Activated naive CD4-positive, alpha-beta T cell treated with anti-CD3 and anti-CD28 coated beads, Interleukin-2, amount 50 U/mL, for 72 hours (primary cell): ENCODE results near the gene CDH13. TPM values are rescaled to one million over a fixed set of nuclear protein-coding genes. Genes with fewer than 3 reads are reported as not detected.
A peak's percentile ranks its signal among the peaks of the same experiment; 100 is the strongest.

Experiments used
- ATAC-seq, 2 donors: fragments of 150-1000 bp; cut with Tn5 transposase; 2 replicates each; pipeline ENCODE4 v1.10.0; 2021; ENCODE audit warnings: mild to moderate bottlenecking in 2 of 2, moderate library complexity in 2 of 2
- DNase-seq, 2 donors: peaks; one replicate each; pipeline ENCODE4 v3.0.0; 2021 to 2022; ENCODE audit warnings: low spot score in 2 of 2
- H3K27ac Mint-ChIP-seq, 2 donors: one replicate each; pipeline ENCODE4 v1.8.0; 2022; ENCODE audit warnings: mild to moderate bottlenecking in 2 of 2, mixed read lengths in 2 of 2
- H3K36me3 Mint-ChIP-seq, 2 donors: one replicate each; pipeline ENCODE4 v1.8.0; 2022; ENCODE audit warnings: mixed read lengths in 2 of 2
- H3K9me3 Mint-ChIP-seq, 2 donors: one replicate each; pipeline ENCODE4 v1.8.0; 2022; ENCODE audit warnings: mixed read lengths in 2 of 2
- total RNA-seq, 2 donors: library from RNA; stranded (reverse); gene quantifications; one replicate each; pipeline ENCODE4 v1.2.3, GENCODE V29; 2022

CDH13 gene
- total RNA-seq, 2 donors from 2014 or later: not detected

DNA sequence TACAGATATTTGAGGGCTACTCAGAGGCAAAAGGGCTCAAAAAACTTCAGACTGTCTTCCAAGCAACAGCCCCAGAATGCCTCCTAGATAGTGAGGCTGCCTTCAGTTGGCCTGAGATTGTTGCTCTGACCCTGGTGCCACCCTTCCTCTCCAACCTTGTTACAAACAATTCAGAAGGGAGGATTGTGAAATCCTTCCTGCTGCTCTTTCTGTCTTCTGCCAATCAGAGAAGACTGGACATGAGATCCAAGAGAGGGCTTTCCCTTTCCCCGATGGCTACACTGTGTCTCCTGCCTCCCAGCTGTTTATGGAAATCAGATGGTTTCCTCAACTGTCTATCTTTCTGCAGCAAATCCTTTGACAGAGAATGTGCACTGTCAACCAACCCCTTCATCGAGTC lies 419.9 kb downstream of the CDH13 start:
- DNase-seq (no peak), ATAC-seq (no peak)
- Mint-ChIP-seq H3K27ac (peak overlapping the region in 1 of 2 donors; percentile 33), H3K9me3 (peaks cover 13 to 19% of the 10 kb centered on the region in 2 donors), H3K36me3 (peaks cover 0 to 7% of the 10 kb centered on the region in 2 donors)

DNA sequence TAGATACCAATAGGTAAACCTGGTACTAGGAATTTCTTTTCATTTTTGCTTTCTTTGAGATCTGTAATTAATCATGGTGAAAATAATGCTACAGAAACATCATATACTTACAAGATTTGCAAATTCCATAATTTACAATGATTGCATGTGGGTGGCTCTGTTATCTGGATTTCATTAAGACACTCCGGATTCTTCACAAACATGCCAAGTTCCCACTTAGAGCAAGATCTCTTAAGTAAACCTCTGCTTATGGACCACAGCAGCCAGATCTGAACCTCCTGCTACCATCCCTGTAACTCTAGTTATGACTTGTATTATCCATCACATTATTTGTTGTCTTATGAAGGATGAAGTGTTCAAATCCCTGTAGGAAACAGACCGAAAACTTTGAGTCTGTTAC lies 424.7 kb downstream of the CDH13 start:
- no peak overlapping the region for H3K27ac Mint-ChIP-seq
- ATAC-seq (no peak), DNase-seq (no peak)
- peaks cover 13 to 15% of the 10 kb centered on the region in 2 donors for H3K9me3 Mint-ChIP-seq
- peaks cover 0 to 7% of the 10 kb centered on the region in 2 donors for H3K36me3 Mint-ChIP-seq

DNA sequence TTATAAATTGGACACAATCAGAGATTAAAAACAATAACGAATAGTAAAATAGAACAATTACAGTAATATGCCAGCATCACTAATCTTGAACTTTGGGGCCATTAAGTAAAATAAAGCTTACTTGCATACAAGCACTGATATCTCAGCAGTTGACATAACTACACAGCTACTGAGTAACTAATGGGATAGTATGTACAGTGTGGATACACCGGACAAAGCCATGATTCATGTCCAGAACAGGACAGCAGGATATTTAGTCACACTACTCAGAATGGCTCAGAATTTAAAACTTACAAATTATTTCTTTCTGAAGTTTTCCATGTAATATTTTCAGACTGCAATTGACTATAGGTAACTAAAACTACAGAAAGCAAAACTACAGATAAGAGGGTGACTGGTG lies 427.5 kb downstream of the CDH13 start:
- DNase-seq (no peak), ATAC-seq (no peak)
- no peak overlapping the region for H3K27ac Mint-ChIP-seq
- H3K36me3 Mint-ChIP-seq: peaks cover 0 to 7% of the 10 kb centered on the region in 2 donors
- peaks cover 9 to 14% of the 10 kb centered on the region in 2 donors for H3K9me3 Mint-ChIP-seq

DNA sequence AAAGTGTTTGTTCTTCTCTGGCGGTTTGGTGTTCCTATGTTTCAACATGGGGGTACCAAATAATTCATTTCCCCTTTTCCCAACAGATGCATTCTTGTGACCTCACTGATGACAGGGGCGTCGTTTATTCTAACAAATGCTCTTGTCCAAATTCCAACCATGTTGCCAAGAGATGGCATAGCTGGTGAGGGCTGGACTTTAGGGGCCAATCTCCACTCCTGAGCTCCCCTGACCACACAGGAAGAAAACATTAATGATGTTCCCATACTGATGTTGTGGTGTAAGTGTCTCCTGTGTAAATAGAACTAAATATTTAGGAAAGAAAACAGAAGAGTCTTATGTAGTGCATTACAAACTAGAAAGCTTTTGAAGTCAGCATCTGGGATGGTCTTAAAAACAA lies 431.6 kb downstream of the CDH13 start:
- ATAC-seq: no peak
- Mint-ChIP-seq H3K36me3 (no peaks in the 10 kb centered on the region), H3K9me3 (peaks cover 0 to 6% of the 10 kb centered on the region in 2 donors), H3K27ac (no peak overlapping the region)
- DNase-seq: no peak

DNA sequence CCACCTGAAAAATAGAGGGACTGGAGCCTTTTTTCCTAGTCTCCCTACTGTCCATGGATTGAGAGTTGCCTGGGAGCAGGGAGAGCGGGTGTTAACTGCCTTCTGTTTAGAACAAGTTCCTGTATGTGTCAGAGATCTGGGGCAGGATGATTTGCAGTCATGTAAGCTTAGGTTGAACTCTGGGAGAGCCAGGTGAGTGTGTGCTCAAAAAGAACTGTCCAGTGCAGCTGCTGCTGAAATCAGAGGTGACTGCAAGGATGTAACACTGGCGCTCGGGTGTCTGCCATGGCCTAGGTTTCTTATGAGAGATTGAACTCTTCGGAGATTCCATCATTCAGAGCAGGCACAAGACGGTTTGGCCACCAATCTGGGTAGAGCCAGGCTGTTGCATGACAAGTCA lies 432.5 kb downstream of the CDH13 start:
- Mint-ChIP-seq H3K36me3 (no peaks in the 10 kb centered on the region), H3K27ac (no peak overlapping the region), H3K9me3 (peaks cover 0 to 6% of the 10 kb centered on the region in 2 donors)
- no peak for DNase-seq
- no peak for ATAC-seq

DNA sequence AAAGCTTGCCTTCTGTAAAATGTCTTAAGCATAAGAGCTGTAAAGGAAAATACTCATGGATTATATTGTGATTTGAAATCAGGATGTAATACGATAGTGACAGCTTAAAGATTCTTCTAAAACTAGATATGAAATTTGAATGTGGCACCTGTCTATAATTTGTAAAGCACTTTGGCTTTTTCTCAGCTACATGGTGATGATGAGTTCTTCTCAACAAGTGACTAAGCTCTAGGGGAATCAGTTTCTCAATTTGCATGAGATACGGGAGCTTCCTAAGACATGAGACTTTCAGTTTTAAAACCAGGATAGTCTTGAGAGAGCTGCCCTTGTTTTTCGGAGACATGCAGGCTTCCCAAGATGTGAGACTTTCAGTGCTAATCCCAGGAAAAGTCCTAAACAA lies 439.2 kb downstream of the CDH13 start:
- Mint-ChIP-seq H3K36me3 (no peaks in the 10 kb centered on the region), H3K9me3 (no peaks in the 10 kb centered on the region), H3K27ac (no peak overlapping the region)
- ATAC-seq: no peak
- no peak for DNase-seq

- Mint-ChIP-seq H3K27ac (no peak overlapping the region), H3K36me3 (no peaks in the 10 kb centered on the region), H3K9me3 (no peaks in the 10 kb centered on the region)
- DNase-seq (no peak), ATAC-seq (no peak)
These were observed 440.1 kb downstream of the CDH13 start for GRCh38 chr16:83066881-83067280.

DNA sequence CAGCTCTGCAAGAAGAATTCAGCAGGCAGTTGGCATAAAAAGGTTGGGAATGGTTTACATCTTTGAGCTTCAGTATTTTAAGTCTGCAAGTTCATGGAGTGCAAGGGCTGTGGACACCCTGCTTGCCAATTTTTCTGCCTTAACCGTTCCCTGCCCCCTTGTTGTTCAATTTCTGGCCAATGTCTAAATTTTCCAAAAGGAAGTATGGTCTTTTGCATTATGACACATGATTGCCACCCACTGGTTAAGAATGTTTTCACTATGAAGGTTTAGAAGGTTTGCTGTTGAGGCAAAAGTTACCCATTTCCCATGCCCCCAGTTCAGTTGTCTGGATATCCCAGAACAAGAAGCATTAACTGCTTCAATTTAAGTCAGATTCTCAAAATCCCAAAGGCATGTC lies 441.9 kb downstream of the CDH13 start:
- no peak overlapping the region for H3K27ac Mint-ChIP-seq
- no peak for DNase-seq
- ATAC-seq: no peak
- H3K9me3 Mint-ChIP-seq: no peaks in the 10 kb centered on the region
- H3K36me3 Mint-ChIP-seq: no peaks in the 10 kb centered on the region

DNA sequence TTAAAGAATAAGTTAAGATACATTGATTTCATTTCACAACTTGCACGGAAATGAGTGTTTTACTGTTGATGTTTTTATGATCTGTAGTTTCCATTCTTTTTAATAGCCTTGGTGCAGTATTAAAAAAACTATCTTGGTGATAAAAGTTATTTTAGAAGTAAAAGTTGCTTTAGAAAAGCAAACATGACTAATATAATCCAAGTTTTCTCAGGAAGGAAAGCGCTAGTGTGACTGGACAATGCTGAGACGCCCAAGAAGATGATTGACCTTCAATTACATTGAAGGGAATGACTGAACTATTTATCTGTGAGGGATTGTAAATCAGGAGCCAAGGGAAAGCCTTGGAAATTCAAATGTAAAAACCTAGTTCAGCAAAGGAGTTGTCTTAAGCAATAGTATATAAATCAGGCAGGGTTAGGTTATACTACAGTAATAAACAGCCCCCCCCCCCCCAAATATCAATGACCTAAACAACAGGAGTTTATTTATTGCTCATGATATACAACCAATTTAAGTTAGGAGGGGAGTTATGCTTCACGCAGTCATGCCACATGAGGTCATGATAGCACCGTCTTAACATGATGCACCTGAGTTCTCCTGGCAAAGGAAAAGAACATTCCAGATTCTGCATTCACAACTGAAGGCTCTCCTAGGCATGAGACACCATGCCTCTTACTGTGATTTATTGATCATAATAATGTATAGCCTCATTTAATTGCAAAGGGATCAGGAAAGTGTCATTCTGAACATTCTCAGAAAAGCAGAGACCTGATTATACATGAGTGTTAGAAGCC lies 443.8 kb downstream of the CDH13 start:
- H3K9me3 Mint-ChIP-seq: peaks cover 0 to 4% of the 10 kb centered on the region in 2 donors
- DNase-seq: no peak
- no peaks in the 10 kb centered on the region for H3K36me3 Mint-ChIP-seq
- H3K27ac Mint-ChIP-seq: no peak overlapping the region
- ATAC-seq: no peak

- Mint-ChIP-seq H3K9me3 (peaks cover 4 to 9% of the 10 kb centered on the region in 2 donors), H3K27ac (no peak overlapping the region), H3K36me3 (no peaks in the 10 kb centered on the region)
- no peak for ATAC-seq
- DNase-seq: no peak
These were observed 449.2 kb downstream of the CDH13 start for GRCh38 chr16:83075956-83076355.

GRCh38 chr16:83083361-83083760 lies 456.6 kb downstream of the CDH13 start:
- Mint-ChIP-seq H3K36me3 (peaks cover 0 to 9% of the 10 kb centered on the region in 2 donors), H3K27ac (no peak overlapping the region), H3K9me3 (peaks cover 3 to 6% of the 10 kb centered on the region in 2 donors)
- ATAC-seq: no peak
- no peak for DNase-seq

DNA sequence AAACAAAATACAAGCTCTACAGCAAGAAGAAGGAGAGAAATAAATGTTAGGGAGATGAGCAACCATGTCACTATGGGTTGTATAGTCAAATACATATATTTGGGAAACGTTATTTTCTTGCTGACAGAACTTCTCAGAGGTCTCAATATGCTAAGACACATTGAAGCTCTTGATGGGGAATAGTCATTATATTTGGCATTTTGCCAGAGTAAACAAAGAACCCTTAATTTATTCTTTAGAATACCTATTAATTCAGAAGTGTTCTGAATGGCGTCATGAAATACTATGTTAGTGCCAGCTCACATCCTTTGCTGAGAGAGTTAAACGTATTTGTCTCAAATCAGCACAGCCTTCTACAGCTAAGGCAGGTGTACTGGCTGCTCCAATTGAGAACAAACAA lies 458.9 kb downstream of the CDH13 start:
- H3K36me3 Mint-ChIP-seq: peaks cover 0 to 9% of the 10 kb centered on the region in 2 donors
- DNase-seq: no peak
- peaks cover 0 to 3% of the 10 kb centered on the region in 2 donors for H3K9me3 Mint-ChIP-seq
- ATAC-seq: no peak
- no peak overlapping the region for H3K27ac Mint-ChIP-seq

- Mint-ChIP-seq H3K27ac (no peak overlapping the region), H3K9me3 (peaks cover 7 to 8% of the 10 kb centered on the region in 2 donors), H3K36me3 (peaks cover 0 to 5% of the 10 kb centered on the region in 2 donors)
- ATAC-seq (no peak), DNase-seq (no peak)
These were observed 469.3 kb downstream of the CDH13 start for GRCh38 chr16:83095941-83096692.

- peaks cover 5 to 10% of the 10 kb centered on the region in 2 donors for H3K36me3 Mint-ChIP-seq
- ATAC-seq (no peak), DNase-seq (no peak)
- H3K9me3 Mint-ChIP-seq: peaks cover 17 to 23% of the 10 kb centered on the region in 2 donors
- H3K27ac Mint-ChIP-seq: no peak overlapping the region
These were observed 471.8 kb downstream of the CDH13 start for GRCh38 chr16:83098536-83098935.

DNA sequence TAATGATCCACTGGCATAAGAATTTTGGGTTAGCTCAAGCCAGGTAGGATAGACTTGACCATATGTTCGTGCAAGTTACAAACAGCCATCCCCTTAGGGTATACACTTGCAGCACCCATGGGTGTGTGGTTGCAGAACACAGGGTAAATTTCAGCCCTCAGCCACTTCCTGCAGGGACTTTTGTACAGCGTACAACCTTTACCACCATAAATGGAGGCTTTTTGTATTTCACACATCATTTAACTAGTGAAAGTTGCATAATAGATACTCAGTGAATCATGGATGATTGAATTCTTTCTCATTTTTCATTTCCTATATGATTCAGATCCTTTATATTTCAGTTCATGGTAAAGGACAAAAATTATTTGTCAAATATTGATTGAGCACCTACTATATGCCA lies 473.9 kb downstream of the CDH13 start:
- ATAC-seq (peak; percentile 24 to 94), DNase-seq (no peak)
- Mint-ChIP-seq H3K27ac (no peak overlapping the region), H3K9me3 (peaks cover 17 to 21% of the 10 kb centered on the region in 2 donors), H3K36me3 (peaks cover 5 to 10% of the 10 kb centered on the region in 2 donors)

- ATAC-seq (no peak), DNase-seq (no peak)
- Mint-ChIP-seq H3K27ac (no peak overlapping the region), H3K9me3 (peaks cover 17 to 19% of the 10 kb centered on the region in 2 donors), H3K36me3 (peaks cover 5 to 10% of the 10 kb centered on the region in 2 donors)
These were observed 475.6 kb downstream of the CDH13 start for GRCh38 chr16:83102336-83102735.

DNA sequence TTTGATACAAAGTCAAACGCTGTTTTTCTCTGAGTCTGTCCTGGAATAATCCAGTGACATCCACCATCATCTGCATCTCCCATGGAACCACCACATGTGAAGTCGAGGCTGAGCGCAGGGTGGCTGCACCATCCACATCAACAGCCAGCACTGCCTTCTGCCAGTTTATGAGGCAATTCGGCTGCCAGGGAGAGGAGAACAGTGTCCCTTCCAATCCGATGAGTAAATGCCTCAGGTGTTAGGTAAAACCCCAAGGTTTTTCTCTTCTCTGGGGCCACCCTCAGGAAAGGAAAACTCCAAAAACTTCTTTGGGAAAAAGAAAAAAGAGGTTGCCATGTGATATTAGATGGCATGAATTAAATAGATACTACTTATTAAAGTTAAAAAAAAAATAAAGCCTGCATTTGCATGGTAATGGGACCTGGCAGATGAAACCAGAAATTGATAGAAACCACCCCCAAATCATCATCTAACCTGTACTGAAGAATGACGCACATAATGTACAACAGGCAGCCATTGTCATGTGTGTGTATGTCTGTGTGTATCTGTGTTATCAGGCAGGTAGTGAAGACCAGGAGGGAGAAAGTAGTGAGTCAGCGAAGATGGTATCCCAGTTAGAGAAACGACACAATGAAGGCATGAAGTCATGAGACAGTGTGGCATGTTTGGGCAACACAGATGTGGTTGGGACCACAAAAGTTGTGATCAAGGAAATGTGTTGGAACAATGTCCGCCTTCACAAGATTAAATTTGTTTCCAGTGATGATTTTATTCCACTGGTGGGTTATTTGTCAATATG lies 478.7 kb downstream of the CDH13 start:
- Mint-ChIP-seq H3K9me3 (peaks cover 14 to 20% of the 10 kb centered on the region in 2 donors), H3K36me3 (peaks cover 0 to 14% of the 10 kb centered on the region in 2 donors), H3K27ac (no peak overlapping the region)
- ATAC-seq: no peak
- no peak for DNase-seq
